NCI-H2227 (cell line): ENCODE data around the gene IL17C.

ENCODE experiments used
- DNase-seq: peaks from one replicate; lab custom pipeline; 2025; ENCODE audit not compliant: unreplicated experiment; lab: John Stamatoyannopoulos, UW

The IL17C gene, protein sequence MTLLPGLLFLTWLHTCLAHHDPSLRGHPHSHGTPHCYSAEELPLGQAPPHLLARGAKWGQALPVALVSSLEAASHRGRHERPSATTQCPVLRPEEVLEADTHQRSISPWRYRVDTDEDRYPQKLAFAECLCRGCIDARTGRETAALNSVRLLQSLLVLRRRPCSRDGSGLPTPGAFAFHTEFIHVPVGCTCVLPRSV

DNA sequence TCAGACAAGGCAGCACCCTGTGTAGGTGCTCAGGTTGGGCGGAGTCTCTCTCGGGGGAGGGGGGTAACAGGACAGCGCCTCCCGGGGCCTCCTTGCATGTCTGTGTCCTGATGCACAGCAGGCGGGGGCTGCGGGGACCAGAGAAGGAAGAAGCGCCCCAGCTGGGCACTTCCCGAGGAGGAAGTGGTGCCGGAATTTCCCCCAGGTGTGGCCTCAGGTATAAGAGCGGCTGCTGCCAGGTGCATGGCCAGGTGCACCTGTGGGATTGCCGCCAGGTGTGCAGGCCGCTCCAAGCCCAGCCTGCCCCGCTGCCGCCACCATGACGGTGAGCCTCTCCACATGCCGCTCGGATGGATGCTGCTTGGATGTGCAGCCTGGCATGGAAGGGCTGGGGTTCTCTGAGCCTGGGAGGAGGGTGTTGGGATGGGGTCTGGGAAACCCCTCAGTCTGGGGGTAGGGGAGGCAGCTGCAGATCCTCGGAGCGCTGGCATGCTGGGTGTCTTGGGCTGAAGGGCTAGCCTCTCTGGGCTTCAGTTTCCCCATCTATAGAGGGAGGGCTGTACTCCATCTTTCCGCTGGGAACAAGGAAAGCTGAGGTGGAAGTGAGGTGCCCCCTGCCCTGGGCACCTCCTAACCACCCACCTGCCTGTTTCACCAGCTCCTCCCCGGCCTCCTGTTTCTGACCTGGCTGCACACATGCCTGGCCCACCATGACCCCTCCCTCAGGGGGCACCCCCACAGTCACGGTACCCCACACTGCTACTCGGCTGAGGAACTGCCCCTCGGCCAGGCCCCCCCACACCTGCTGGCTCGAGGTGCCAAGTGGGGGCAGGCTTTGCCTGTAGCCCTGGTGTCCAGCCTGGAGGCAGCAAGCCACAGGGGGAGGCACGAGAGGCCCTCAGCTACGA, at the start of gene IL17C:
Gene IL17C, plus strand, starts transcription at position 250 of the 908 bp plus-strand sequence. Its CDS starts 70 bp downstream, at position 320.
- DNase-seq: no peak

DNA sequence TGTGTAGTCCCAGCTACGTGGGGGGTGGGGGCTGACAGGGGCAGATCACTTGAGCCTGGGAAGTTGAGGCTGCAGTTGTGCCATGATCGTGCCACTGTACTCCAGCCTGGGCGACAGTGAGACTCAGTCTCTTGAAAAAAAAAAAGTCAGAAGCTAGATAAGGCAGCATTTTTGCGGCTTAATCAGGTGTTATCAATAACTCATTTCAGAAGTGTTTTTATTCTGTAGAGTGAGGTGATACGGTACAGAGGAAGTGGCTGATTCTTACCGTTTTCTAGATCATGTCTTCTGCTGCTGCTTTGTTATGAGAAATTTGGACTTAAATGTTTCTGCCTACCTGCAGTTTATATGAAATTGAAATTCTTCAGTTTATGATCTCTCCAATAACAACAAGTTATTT, 49.6 kb upstream of the IL17C start:
- no peak for DNase-seq

DNA sequence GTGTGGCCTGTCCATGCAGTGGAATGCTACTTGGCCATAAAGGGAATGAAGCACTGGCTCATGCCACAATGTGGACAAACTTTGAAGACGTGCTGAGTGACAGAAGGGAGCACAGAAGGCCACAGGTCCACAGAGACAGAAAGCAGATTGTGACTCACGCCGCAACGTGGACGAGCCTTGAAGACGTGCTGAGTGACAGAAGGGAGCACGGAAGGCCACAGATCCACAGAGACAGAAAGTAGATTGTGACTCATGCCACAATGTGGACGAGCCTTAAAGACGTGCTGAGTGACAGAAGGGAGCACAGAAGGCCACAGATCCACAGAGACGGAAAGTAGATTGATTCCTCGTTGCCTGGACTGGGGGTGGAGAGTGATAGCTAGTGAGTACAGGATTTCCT, 48.9 kb upstream of the IL17C start:
- no peak for DNase-seq

DNA sequence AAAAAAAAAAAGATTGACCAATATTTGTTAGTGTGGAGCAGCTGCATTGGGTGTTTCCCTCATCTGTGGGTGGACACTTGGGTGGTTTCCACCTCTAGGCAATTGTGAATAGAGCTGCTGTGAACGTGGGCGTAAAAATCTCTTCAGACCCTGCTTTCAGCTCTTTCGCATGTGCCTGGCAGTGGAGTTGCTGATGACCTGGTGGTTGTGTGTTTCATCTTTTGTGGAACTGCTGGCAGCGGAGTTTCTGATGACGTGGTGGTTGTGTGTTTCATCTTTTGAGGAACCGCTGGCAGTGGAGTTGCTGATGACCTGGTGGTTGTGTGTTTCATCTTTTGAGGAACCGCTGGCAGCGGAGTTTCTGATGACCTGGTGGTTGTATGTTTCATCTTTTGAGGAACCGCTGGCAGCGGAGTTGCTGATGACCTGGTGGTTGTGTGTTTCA, 46.8 kb upstream of the IL17C start:
- DNase-seq: no peak

DNA sequence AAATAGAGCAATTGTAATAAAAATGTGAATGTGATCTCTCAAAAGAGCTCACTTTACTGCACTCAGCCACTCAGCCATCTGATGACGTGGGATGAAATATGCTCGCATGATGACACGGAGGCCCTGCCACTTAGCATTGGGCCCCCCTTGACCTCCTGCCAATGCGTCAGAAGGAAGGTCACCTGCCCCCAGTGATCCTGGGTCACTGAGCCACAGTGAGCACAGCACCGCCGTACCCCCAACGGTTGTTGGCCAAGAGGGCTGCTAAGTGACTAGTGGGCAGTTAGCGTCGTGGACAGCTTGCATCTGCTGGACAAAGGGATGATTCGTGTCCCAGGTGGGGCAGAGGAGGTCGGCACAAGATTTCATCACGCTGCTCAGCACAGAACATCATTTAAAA, 45.3 kb upstream of the IL17C start:
- DNase-seq: no peak

DNA sequence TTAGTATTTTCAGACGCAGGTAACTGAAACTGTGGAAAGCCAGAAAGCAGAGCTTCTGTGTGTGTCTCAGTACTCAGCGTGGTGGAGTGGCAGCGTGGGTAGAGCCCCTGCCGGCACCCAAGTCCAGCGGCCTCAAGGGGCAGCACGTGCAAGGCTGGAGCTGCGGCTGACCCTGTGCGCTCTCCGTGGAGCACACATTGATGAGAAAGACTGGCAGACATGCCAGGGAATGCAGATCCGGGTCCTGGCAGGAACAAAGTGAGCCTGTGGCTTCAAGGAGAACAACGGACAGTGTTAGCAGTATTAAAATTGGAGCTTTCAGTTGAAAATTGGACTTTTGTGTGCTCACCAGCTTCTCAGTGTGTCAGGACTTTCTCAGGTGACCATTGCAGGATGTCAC, 44.9 kb upstream of the IL17C start:
- DNase-seq: no peak

DNA sequence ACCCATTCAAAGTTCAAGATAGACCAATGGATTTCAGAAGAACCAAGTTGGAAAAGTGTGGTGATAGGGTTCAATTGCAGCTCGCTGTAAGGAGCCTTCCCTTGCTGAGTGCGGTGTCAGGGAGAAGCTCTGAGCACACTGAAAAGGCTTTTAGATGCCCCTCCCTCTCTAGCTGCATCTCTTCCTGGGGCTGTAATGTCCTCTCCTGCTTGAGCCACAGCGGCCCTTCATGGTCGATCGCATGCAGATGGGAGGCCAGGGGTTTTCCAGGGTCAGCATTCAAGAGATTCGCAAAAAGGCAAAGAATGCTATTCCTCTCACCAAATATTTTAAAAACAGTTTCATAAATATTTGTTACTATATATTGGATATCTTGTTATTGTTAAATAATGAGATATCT, 44.5 kb upstream of the IL17C start:
- DNase-seq: no peak

DNA sequence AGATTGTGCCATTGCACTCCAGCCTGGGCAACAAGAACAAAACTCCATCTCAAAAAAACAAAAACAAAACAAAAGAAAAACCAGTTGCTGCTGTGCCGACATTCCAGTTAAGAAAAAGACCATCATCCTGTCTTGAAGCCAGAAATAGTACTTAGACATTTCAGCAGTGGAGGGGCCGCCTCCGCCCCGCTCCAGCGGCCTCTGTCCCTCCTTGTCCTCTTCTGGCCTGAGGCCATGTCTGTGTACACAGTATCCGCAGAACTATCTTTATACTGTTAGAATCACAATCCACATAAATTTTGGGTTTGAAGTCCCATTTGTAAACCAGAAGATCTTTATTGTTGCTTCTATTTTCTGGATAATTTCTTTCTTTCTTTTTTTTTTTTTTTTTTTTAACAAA, 43.3 kb upstream of the IL17C start:
- DNase-seq: no peak

DNA sequence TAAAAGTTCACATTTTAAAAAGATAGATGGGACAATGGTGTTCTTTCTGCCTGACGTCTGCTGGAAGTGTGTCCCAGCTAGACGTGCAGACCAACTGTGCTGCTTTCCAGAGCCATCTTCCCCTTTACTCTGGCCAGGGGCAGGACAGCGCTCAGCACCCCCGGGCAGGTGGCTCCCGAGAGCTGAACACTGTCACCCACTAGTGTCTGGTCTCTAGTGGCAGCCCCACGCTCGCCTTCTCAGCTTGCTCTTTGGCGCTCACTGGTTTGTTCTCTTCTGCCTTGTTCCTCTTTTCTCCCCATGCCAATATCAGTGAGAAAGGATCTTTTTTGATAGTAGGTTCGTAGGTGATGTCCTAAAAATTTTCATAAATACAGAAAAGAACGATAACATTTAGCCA, 42.5 kb upstream of the IL17C start:
- no peak for DNase-seq

DNA sequence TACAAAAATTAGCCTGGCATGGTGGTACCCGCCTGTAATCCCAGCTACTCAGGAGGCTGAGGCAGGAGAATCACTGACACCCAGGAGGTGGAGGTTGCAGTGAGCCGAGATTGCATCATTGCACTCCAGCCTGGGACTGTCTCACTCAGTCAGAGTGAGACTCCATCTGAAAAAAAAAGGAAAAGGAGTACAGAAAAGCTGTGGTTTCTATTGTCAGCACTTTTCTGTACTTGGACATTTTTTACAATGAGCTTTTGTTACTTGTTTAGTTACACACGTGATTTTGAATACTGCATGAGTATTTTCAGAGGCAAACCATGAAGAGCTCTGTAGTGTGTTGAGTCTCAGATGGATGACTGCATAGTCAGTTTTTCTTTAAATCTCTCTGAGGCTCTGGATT, 41.9 kb upstream of the IL17C start:
- DNase-seq: no peak

DNA sequence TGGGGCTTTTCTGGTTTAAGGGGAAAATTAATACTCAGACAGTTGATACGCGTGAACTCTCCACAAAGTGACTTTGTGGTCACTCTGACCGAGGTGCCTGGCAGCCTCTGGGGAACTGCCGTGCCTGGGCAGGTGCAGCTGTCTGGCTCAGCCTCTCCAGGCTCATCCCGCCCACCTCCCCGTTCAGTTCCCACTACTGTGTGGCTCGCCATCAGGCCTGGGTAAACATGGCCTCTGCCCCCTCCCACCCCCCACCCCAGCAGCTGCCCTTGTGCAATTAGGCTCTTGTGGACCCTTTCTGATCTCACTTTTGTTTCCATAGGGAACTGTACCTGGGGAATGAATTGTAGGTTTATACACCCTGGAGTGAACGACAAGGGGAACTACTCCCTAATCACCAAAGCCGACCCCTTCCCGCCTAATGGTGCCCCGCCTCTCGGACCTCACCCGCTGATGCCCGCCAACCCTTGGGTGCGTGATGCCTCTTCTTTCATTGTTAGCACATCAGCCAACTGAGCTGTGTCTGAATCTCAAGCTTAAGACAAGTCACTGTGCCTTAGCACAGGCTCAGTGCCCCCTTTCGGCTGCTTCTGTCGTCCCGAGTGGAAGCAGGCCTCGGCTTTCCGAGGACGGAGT, 40.4 kb upstream of the IL17C start:
- DNase-seq: no peak

DNA sequence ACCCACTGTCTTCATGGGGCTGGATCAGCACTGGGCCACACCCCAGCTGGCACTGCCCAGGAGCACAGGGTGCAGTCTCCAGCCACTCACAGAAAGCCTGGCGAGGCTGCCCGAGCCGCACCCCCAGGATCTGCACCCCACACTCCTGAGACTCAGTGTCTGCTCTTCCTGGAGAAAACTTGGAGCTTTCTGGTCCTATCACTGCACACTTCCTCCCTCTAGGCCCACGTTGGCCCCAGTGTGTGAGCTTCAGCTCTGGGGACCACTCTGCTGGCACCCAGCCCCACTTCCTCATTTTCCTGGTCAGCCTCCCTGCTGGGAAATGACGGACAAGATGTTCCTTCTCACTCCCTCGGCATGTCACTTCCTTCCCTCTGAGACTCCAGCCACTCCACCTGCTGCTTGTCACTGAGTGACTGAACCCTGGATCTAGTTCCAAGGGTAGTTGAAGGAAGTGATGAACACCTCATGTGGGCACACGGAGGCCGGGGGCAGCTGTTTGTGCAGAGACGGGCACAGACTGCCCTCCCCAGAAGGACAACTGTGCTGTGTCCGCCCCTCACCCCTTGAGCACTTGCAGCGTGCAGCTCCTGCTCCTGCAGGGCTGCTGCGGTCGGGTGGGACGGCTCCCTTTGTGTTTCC, 39.2 kb upstream of the IL17C start:
- DNase-seq: no peak

DNA sequence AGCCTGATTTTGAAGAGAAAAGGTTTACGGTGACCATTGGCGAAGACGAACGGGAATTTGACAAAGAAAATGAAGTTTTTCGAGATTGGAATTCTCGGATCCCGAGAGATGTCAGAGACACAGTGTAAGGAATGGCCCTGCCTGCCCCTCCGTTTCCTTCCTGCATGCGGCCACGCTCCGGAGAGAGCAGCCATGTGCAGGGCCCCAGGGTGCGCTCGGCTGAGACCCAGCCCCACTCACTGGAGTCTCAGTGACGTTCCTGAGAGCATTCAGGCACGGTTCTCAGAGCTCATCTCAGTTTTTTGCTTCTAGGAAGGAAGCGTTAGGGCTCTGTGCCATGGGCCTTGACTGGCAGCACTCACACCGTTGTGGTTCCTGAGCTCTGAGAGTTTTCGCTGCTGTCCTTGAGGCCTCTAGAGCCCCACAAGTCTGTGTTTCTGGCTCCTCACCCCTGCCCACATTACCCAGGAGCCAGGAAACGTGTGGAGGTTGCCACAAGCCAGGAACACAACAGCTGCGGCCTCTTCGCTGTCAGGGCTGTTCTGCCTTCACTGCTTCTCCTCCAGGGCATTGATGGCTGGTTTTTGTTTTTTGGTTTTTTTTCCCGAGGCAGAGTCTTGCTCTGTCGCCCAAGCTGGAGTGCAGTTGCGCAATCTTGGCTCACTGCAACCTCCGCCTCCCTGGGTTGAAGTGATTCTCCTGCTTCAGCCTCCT, 38.4 kb upstream of the IL17C start:
- no peak for DNase-seq

DNA sequence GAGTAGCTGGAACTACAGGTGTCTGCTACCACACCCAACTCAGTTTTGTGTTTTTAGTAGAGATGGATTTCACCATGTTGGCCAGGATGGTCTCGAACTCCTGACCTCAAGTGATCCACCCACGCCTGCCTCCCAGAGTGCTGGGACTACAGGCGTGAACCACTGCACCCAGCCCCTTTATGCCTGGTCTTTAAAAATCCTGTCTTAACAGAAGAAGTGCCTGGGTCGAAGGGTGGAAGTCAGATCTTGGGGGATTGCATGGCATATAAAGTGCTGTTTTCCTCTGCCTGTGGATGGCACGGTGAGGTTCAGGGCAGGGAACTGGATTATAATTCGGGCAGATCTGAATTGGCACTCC, 37.9 kb upstream of the IL17C start:
- no peak for DNase-seq

DNA sequence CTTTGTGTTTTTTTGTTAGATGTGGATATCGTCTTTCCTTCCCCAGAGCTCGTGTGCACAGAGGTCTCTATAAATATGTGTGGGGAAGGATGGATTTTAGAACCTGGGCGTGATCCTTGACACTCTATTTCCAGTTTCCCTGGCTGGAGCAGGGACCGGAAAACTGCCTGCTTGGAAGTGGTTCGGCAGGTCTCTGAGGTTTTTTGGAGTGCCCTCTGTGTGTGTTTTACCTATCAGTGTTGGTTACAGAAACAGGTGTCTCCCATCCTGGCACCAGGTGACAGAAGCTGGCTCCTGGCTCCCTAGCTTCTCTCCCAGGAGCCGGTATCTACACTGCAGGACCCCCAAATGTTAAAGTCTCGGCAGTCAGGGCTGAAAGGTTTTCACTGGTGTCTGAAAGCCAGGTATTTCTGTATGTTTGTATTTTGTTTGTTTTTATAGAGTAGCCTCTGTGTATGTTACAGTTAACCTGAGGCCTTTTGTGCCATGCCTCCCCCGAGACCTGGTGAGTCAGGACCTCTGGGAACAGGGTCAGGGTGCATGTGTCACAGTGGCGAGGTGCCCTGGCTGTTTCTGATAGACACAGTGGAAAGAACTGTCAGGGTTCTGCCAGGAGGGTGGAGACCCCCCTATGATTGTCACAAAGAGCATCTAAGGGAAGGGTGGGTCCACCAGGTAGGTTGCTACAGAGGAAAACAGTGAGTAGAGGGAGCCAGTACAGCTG, 36.9 kb upstream of the IL17C start:
- no peak for DNase-seq

DNA sequence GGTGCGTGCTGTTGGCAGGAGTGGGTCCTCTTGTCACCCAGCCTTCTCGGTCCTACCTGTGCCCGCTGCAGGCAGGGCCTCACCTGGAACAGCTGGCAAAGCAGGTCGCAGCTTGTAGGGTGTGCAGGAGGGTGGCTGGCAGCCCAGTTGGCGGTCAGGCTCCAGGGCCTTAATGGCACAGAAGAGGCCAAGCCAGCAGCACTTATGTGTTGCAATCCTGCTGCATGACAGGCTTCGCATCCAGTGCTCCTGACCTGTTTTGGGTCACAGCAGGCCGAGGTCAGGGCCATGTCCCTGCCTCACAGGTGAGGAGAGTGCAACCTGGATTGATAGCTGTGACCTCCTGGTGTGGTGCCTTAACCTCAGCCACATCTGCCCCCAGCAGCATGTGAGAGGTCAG, 36.3 kb upstream of the IL17C start:
- no peak for DNase-seq

DNA sequence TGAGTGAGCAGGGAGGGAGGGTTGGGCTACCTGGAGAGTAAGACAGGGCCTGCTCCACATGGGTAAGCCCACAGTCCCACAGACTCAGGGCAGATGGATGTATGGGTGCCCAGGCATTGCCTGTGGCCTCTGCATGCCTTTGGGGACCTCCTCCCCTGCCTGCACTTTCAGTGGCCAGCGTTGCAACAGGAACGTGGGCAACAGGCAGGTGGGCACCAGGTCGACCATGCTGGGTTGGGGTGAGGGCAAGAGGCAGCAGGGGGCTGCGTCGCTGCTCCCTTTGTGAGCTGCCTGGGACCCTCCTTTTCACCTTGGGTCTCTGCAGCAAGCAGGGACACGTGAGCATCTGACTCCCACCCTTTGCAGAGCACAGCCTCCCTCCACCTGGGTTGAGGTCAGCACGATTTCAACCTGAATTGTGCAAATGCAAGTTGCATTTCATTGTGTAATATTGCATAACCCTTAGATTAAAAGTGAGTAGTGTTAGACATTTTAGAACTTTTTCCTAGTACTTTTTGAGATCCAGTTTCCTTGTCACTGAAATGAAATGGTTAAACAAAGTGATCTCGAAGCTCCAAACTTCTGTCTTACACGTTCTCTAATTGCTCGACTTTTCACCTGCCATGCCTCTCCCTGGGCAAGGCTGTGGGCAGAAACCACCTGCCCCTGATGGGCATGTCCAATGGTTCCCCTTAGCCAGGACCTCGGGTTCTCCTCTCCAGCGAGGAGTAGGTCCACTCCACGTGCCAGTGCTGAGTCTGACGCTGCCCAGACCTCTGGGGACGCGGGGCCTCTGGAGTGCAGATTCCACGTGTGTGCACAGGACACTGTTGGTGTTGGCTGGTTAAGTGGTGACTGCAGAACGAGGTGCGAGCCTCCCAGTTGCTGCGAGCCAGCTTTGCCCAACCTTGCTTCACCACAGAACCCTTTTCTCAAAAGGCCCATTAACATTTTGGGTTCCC, 32.9 kb upstream of the IL17C start:
- no peak for DNase-seq

DNA sequence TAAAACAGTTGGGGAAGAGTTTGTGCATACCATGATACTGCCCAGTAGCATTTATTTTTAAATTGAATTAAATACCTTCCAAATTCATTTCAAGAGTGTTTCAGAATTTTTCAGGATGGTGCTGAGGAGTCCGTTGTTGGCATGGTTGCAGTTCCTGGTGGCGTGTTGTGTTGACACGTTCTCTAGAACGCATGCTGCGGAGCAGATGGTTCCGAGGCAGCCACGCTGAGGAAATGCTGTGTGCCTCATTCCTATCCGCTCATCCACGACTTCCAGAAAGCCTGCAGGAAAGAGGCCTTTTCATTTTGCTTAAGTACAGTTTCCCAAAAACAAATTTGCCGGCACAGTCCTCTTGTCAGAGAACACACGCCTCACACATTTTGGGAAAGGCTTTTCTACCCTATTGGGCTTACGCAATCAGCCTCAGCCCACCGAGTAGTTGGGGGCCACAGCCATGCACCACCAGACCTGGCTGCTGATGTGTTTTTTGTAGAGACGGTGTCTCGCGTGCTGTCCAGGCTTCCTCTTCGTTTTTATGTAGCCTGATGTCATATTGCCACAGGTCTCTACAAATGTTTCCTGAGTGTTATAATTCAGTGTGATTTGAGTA, 32.1 kb upstream of the IL17C start:
- no peak for DNase-seq

DNA sequence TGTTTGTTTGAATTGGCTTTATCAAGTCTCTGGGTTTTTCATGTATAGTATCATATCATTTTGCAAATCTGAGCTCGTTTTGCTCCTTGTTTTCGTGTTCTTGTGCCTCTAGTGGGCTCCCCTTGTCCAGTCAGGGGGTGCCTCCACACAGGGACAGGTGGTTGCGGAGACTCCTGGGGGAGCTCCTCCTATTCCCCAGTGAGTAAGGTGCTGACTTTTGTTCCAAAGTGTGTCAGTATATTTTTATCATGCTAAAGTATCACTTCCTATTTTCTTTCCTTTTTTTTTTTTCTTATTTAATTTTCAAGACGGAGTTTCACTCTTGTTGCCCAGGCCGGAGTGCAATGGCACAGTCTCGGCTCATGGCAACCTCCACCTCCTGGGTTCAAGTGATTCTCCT, 30.3 kb upstream of the IL17C start:
- DNase-seq: no peak
